Astrocyte of the spinal cord (primary cell): Measurements from ENCODE around the gene ADGRE2.
"Not testable (repeated sequence)": the region's sequence is repeated elsewhere in the genome, so short reads cannot be mapped to it uniquely, and the experiment has no call there.

ENCODE experiments used
- DNase-seq: peaks from one replicate; pipeline ENCODE4 v3.0.0; 2011; ENCODE audit warnings: low read depth, low spot score
- H3K4me3 ChIP-seq: 2 replicates; pipeline ENCODE4 v1.5.1; 2011; ENCODE audit warnings: low read depth, mild to moderate bottlenecking, low read length, moderate library complexity
- in situ Hi-C: cut with HindIII; loops from 2 replicates; pipeline ENCODE4 v1.10.0; 2017; ENCODE audit warnings: low sequenced_read_pairs
- TF ChIP-seq, protein P1 (sequence below): IDR thresholded peaks from 2 replicates; pipeline ENCODE4 v1.5.1; 2012; ENCODE audit warnings: low read depth, mild to moderate bottlenecking, low read length, inconsistent platforms

The ADGRE2 gene

DNA sequence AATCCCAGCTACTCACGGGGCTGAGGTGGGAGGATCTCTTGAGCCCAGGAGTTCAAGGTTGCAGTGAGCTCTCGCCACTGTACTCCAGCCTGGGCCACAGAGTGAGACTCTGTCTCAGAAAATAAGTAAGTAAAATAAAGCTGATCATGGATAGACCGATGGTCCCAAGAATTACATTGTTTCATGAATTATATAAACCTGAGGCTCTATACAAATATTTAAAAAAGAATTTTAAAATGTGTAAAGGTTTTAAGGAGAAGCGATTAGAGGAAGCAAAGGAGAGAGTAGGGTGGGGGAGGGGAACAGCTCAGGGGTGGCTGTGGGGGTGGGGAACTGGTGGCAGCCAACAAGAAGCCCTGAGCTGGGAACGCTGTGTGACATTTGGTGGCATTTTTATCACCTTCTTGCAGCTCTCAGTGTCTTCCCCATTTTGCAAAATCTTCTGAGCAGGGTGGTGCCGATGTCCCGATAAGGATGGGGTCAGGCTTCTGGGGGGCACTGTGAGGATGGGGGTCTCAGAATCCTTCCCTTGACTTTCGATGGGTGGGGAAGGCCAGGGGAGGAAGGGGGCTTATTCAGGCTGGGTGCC, 5.1 kb upstream of the ADGRE2 start:
- H3K4me3 ChIP-seq, in situ Hi-C loops, DNase-seq: not testable (repeated sequence)

DNA sequence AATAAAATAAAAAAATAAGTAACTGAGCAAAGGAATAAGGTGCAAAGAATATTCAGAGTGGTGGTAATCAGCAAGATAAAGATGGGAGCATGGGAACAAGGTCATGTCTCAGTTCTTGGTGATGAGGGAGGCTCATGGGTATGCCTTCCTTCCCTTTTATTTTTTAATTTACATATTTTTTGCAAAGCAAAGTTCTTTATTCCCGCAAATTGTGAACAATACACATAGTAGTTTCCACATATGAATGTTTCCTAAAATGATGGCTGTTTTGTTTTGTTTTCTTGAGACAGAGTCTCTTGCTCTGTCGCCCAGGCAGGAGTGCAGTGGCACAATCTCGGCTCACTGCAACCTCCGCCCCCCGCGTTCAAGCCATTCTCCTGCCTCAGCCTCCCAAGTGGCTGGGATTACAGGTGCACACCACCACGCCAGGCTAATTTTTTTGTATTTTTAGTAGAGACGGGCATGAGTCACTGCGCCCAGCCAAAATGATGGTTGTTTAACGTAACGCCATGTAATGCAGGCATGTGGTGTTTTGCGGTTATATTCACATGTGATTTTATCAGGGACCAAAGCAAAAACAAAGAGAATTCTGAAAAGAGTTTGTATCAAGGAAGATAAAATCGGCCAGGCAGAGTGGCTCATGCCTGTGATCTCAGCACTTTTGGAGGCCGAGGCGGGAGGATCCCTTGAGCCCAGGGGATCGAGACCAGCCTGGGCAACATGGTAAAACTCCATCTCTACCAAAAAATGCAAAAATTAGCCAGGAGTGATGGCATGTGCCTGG, 4.5 kb upstream of the ADGRE2 start:
- no peak overlapping the region for H3K4me3 ChIP-seq
- DNase-seq: no peak
- in situ Hi-C loops: no loop called here
- TF ChIP-seq, protein P1, sequence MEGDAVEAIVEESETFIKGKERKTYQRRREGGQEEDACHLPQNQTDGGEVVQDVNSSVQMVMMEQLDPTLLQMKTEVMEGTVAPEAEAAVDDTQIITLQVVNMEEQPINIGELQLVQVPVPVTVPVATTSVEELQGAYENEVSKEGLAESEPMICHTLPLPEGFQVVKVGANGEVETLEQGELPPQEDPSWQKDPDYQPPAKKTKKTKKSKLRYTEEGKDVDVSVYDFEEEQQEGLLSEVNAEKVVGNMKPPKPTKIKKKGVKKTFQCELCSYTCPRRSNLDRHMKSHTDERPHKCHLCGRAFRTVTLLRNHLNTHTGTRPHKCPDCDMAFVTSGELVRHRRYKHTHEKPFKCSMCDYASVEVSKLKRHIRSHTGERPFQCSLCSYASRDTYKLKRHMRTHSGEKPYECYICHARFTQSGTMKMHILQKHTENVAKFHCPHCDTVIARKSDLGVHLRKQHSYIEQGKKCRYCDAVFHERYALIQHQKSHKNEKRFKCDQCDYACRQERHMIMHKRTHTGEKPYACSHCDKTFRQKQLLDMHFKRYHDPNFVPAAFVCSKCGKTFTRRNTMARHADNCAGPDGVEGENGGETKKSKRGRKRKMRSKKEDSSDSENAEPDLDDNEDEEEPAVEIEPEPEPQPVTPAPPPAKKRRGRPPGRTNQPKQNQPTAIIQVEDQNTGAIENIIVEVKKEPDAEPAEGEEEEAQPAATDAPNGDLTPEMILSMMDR: no peak

DNA sequence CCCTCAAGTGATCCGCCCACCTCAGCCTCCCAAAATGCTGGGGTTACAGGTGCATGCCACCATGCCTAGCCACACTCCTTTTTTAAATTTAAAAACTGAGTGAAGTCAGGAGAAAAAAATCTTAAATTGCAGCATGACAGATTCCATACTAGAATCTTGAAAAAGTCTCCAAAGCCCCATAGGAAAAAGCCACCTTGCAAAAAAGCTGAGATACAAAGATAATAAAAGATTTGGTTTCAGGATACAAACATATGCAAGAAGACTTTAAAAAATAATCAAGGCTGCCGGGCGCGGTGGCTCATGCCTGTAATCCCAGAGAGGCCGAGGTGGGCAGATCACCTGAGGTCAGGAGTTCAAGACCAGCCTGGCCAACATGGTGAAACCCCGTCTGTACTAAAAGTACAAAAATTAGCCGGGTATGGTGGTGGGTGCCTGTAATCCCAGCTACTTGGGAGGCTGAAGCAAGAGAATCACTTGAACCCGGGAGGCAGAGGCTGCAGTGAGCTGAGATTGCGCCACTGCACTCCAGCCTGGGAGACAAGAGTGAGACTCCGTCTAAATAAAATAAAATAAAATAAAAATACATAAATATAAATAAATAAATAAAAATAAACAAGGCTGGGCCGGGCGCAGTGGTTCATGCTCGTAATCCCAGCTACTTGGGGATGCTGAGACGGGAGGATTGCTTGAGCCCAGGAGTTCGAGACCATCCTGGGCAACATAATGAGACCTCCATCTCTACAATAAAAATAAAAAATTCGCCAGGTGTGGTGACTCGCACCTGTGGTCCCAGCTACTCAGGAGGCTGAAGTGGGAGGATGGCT, 3.6 kb upstream of the ADGRE2 start:
- DNase-seq, in situ Hi-C loops, H3K4me3 ChIP-seq: not testable (repeated sequence)

DNA sequence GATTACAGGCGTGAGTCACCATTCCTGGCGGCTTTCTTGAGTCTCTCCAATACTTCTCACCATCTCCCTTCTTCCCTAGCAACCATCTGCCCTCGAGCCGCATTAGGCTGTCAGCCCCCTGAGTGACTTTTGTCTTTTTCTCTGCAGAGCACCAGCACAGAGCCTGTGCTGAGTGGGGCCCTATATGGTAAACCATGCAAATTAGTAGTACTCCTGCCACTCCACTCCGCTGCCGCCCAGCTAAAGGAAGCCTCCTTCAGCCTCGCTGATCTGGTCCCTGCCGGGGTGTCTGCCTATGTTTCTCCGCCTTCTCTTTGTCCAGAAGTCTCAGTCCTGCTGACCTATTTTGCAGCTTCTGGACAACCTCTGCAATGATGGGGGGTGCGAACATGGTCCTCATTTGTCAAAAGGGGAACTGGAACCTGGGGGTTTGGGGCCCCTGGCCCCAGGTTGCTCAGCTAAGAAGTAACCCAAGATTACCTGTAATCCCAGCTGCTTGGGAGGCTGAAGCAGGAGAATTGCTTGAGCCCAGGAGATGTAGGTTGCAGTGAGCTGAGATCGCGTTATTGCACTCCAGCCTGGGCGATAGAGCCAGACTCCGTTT, 2.4 kb upstream of the ADGRE2 start:
- H3K4me3 ChIP-seq, in situ Hi-C loops, DNase-seq: not testable (repeated sequence)

DNA sequence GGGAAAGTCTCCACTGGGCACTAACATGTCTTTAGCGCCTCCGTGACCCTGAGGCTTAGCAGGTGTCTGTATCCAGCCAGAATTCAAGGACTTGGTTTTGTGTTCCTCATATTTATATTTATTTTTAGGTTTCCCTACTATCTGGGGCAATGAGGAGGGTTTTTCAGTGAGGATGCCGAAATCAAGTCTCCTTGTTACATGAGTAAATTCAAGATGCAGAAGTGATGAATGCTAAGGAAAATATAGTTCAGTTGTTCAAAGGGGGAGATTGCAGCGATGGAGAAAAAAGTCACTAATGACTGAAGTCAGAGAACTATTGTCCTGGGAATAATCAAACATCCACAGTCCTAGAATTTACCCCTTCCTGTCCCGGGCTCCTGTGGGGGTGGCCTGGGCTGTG, 791 bp upstream of the ADGRE2 start:
- TF ChIP-seq, protein P1: no peak

DNA sequence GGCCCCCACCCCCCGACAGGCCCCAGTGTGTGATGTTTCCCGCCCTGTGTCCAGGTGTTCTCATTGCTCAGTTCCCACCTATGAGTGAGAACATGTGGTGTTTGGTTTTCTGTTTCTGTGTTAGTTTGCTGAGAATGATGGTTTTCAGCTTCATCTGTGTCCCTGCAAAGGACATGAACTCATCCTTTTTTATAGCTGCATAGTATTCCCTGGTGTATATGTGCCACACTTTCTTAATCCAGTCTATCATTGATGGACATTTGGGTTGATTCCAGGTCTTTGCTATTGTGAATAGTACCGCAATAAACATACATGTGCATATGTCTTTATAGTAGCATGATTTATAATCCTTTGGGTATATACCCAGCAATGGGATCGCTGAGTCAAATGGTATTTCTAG, 715 bp downstream of the ADGRE2 start:
- in situ Hi-C loops, H3K4me3 ChIP-seq, DNase-seq: not testable (repeated sequence)

More for the DNA sequence above, 791 bp upstream of the ADGRE2 start:
- in situ Hi-C loops: no loop called here
- no peak for DNase-seq
- no peak overlapping the region for H3K4me3 ChIP-seq

DNA sequence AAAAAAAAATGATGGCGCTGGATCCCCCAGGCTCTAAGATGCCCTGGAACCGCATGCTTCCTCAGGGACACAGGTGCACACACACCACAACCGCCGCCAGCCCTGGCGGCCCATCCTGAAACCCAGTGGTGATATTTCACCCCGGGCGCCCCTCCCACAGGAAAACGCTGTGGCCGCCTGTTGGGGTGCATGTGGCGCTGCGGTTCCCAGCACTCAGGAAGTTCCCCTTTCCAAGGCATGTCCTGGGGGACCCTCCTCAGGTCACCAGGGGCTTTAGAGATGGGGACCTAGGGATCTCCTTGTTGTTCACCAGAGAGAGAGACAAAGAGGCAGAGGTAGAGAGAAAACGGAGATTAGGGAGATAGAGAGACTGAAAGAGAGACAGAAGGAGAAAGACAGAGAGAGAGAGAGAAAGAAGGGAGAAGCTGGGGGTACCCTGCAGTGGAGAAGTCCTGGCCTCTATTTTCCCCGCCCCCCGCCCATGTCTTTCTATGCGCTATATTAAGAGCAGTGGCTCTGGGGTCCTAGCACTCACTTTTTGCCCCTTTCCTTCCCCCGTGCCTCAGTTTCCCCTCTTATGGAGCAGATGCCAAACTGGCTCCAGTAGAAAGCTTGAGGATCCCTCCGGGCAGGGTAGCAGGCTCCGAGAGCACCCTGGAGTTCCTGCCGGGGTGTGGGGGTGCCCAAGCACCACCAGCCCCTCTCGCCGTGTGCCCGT, 2.3 kb downstream of the ADGRE2 start:
- no peak for DNase-seq
- in situ Hi-C loops: no loop called here
- H3K4me3 ChIP-seq: no peak overlapping the region
- TF ChIP-seq, protein P1: no peak

DNA sequence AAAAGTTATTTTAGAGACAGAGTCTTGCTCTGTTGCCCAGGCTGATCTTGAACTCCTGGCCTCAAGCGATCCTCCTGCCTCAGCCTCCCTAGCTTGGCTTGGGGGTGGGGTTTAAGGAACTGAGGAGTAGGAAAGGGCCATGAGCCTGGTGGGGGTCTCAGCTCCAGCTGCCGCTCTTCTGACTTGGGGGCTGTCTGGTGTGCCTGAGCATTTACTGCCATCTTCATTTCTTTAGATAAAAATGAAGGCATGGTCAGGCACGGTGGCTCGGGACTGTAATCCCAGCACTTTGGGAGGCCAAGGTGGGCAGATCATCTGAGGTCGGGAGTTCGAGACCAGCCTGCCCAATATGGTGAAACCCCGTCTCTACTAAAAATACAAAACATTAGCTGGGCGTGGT, 3.0 kb downstream of the ADGRE2 start:
- in situ Hi-C loops, H3K4me3 ChIP-seq, DNase-seq: not testable (repeated sequence)
